Smooth muscle cell of the brain vasculature (primary cell): Measurements from ENCODE around the gene HSPA5.
"Not testable (repeated sequence)": the region's sequence is repeated elsewhere in the genome, so short reads cannot be mapped to it uniquely, and the experiment has no call there.

ENCODE experiments used
- DNase-seq: peaks from one replicate; pipeline ENCODE4 v3.0.0-alpha.2; 2012; ENCODE audit warnings: low read depth, low spot score

The HSPA5 gene

DNA sequence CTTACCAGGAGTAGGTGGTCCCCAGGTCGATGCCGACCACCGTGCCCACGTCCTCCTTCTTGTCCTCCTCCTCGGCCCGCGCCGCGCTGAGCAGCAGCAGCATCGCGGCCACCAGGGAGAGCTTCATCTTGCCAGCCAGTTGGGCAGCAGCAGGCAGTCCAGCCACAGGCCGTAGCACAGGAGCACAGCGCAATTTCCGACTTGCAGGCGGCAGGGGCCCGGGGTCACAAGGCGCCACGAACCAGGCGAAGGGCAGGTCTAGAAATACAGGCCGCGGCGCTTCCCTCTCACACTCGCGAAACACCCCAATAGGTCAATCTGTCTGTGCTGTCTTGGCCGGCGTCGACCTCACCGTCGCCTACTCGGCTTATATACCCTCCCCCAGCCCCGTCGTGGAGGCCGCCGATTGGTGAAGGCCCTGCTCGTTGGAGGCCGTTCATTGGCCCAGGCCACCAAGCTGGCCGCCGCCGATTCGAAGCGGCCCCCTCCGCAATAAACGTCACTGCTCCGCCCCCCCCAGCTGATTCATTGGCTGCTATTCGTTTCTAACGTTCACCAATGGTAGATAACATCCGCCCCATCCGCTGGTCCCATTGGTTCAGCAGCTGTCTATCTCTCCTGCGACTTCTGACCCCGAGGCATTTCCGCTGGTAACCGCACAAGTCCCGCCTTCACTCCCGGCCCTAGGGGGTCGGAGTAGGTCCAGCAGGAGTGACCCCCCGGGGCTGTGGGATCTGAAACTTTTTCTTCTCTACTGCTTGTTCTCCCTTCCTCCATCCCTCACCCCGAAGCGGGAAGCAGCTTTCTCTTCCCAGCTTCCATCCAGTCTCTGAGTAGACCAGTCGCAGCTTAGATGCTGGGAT lies at the start of gene HSPA5:
Gene HSPA5 (minus strand): TSS at position 344 of the 863 bp plus-strand sequence. CDS start 217 bp downstream, at position 127.
- peak; percentile 99 for DNase-seq

GRCh38 chr9:125286935-125287433 lies 45.8 kb upstream of the HSPA5 start:
- not testable (repeated sequence) for DNase-seq

DNA sequence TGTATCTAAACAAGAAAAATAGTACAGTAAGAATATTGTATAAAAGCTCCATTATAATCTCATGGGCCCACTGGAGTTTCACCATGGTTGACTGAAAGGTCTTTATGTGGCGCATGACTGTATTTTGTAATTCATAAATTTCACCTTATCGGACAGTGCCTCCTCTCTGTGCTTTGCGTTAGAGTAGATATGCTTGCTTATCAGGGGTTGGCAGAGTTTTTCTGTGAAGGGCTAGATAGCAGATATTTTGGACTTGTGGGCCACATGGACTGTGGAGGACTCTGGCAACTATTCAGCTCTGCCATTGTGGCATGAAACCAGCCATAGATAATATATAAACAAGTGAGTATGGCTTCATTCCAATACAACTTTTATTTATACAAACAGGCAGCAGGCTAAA lies 43.7 kb upstream of the HSPA5 start:
- no peak for DNase-seq

- DNase-seq: no peak
Measured at GRCh38 chr9:125280945-125281344, 39.8 kb upstream of the HSPA5 start.

- no peak for DNase-seq
Measured at GRCh38 chr9:125277411-125277810, 36.3 kb upstream of the HSPA5 start.

- no peak for DNase-seq
Measured at GRCh38 chr9:125276771-125277170, 35.6 kb upstream of the HSPA5 start.

DNA sequence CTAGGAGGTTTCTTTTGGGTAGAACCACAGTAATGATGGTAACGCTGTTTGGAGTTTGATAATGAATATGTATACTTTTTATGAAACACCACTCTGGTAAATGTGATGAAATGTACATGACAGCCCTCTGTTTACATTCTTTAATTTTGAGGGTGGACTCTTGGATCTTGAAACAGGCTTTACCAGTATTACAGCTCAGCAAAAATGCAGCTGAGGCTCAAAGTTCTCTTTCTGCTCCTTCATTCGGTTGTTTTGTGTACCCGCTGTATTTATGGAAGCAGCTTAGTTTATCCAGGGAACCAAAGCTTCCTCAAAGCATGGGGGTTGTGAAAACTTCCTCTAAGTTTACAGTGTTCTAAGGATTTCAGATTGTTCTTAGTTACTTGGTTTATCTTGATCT lies 31.6 kb upstream of the HSPA5 start:
- no peak for DNase-seq

DNA sequence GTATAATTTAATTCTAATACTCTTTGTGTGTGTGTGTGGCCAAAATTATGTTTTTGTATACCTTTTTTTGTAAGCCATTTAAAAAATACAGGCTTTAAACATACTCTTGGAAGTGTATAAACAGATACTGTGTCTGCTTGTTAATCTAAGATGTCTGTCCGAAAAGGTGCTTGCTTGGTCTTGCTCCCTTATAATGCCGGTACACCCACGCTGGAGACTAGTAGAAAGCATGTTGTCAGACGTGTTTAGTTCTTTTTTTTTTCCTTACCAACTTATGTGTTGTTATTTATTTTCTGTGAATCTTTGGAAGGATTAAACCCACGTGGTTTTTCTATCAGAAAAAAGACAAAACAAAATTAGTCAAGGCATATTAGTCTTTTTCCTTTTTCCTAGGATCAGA lies 29.9 kb upstream of the HSPA5 start:
- no peak for DNase-seq

- no peak for DNase-seq
Measured at GRCh38 chr9:125269014-125269397, 27.9 kb upstream of the HSPA5 start.

- no peak for DNase-seq
Measured at GRCh38 chr9:125268394-125269013, 27.4 kb upstream of the HSPA5 start.

- not testable (repeated sequence) for DNase-seq
Measured at GRCh38 chr9:125264068-125264467, 22.9 kb upstream of the HSPA5 start.

- no peak for DNase-seq
Measured at GRCh38 chr9:125262294-125262991, 21.3 kb upstream of the HSPA5 start.

- peak; percentile 66 for DNase-seq
Measured at GRCh38 chr9:125261501-125262293, 20.6 kb upstream of the HSPA5 start, which contains the start of gene GAPVD1. Gene GAPVD1, plus strand, starts transcription at chr9:125261826. Its CDS starts 37,096 bp downstream, at chr9:125298922.

GRCh38 chr9:125260561-125260960 lies 19.4 kb upstream of the HSPA5 start:
- DNase-seq: no peak

- no peak for DNase-seq
Measured at GRCh38 chr9:125258832-125259534, 17.8 kb upstream of the HSPA5 start.

DNA sequence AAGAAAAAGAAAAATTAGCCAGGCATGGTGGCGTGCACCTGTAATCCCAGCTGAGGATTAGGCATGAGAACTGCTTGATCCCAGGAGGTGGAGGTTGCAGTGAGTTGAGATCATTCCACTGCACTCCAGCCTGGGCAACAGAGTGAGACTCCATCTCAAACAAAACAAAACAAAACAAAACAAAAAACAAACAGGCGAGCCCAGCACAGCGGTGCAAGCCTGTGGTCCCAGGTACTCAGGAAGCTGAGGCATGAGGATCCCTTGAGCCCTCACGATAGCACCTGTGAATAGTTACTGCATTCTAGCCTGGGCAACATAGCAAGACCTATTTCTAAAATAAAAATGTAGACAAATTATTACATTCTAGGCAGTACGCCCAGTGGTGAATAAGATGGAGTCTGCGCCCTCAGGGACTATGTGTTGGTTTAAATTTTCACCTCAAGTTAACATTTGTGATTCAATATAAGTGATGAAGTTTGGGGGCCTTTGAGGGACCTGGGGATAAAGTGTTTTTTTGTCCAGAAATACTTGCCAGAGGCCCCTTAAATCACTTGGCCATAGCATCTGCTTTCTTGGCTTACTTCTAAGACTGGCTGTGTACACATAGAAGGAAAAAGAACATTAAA lies 17.1 kb upstream of the HSPA5 start:
- no peak for DNase-seq

GRCh38 chr9:125255781-125256391 lies 14.7 kb upstream of the HSPA5 start:
- DNase-seq: no peak

DNA sequence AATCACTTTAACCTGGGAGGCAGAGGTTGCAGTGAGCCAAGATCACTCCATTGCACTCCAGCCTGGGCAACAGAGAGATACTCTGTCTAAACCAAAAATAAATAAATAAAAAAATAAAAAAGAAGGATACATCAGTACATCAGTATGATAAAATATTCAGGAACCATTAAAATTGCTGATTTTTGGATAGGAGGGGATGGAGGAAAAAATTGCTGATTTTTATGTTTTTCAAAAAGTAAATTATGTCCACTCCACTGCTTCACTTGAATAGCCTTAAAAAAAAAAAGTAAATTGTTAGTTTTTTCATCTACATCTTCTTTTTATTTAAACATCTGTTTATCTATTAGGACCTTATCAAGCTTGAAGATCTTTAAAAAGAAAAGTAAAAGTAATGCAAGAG lies 13.1 kb upstream of the HSPA5 start:
- no peak for DNase-seq

DNA sequence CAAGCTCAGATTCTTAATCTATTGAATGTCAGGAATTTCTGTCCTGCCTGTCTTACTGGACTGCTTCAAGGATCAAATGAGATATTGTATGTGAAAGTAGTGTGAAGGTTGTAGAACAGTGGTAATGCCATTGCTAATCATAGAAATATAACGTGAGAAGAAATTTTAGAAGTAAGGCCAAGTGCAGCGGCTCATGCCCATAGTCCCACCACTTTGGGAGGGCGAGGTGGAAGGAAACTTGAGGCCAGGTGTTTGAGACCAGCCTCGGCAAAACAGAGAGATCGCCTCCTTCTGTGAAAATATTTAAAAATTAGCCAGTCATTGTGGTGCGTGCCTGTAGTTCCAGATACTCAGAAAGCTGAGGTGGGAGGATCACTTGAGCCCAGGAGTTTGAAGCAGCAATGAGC lies 5.1 kb upstream of the HSPA5 start:
- no peak for DNase-seq

GRCh38 chr9:125243792-125244260 lies 2.7 kb upstream of the HSPA5 start:
- no peak for DNase-seq
